ENCODE measurements around the gene GRIK2.

GRIK2 gene

DNA sequence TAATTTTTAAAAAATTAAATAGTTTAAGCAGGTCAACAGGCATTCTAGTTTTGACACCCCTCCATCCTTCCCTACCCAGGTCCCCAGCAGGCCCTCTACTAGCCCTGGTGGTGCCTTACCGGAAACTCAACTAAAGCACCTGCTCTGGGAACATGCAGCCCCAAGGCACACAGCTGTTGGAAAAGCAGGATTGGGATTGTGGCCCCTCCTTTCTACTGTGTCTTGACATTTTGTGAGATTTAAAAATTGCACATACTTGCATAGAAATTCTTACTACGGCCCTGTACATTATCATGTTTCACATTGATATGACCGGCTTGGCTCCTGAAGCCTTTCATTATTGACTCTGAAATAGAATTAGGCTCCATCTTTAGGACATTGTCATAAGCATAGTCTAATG is 423.2 kb downstream of the GRIK2 start:
- no peak for DNase-seq

DNA sequence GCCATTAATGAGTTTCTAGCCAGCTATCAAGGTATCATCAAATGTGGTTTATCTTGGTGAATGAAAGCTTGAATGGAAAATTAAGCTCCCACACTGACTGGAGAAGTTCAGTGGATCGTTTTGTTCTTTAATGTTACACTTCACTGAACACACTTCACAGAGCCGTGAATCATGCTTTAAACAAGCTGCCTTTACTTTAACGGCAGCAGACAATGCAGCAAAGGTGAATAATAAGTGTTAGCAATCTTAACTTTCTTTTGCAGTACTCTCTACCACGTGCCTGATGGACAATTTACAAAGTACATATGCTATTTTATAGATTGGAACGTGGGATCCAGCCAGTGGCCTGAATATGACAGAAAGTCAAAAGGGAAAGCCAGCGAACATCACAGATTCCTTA is 424.5 kb downstream of the GRIK2 start:
- no peak for DNase-seq

DNA sequence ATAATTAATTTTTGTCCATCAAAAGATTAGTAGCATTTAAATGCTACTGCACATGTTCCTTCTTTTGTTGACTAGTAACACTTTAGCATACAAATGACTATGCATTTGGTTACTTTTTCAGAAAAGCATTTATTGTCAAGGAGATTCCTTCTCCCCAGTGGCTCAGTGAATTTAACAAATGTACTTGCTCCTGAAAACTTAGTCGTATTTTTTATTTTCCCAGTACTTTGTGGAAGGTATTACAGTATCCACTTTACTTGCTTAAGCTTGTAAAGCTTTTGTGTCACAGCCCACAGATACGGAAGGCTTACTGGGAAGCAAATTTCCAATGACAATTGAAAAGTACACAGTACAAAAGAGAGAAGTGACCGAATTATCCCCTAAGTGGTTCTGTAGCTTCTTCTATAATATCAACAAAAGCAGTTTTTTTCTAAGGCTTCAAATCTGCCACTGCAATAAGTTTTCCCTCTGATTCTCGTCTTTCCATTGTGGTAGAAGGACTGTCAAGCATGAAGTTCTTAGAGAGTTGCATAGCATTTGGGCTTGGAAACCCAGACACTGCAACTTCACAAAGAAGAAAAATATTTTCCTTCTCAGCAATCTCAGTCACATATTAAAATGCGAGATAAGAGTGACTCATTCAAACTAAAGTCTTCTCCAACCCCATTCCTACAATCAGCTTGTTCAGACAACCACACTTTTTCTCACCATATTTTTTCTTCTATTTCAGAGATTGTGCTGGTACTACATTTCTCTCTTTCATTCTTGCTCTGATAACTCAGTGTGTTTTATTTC is 431.2 kb downstream of the GRIK2 start:
- DNase-seq = no peak

DNA sequence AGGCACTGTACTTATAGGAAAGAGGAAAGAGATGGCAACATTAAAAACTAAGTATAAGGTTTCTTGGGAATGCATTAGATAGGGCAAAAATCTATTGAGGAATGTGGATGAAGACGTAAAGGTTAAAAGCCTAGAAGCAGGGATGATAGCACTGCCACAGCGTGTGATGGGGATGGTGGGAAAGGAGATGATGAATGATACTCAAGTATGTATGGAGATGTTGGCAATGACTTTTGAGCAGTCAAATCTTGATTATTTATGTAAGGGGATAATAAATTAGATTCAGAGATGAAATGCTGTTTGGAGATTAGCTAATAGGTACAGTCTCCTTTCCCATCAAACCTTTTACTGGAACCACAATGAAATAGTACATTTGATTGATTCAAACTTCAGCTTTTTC is 432.8 kb downstream of the GRIK2 start:
- no peak for DNase-seq

DNA sequence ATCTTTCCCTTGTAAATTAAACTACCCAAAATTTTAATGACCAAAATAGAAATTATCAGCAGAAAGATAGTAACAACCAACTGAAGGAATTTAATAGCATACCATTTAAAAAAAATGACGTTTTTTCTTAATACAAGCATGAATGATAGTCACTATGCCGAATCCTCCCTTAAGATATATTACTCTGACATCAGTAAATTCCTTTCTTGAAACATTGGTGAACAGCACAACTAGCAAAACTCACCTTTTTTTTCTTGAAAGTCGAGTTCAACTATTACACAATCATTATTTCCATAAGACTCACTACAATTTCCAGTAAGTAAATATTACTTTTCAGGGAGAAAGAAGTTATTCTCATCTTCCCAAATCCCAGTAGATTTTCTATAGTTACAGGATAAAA is 433.2 kb downstream of the GRIK2 start:
- DNase-seq = no peak

DNA sequence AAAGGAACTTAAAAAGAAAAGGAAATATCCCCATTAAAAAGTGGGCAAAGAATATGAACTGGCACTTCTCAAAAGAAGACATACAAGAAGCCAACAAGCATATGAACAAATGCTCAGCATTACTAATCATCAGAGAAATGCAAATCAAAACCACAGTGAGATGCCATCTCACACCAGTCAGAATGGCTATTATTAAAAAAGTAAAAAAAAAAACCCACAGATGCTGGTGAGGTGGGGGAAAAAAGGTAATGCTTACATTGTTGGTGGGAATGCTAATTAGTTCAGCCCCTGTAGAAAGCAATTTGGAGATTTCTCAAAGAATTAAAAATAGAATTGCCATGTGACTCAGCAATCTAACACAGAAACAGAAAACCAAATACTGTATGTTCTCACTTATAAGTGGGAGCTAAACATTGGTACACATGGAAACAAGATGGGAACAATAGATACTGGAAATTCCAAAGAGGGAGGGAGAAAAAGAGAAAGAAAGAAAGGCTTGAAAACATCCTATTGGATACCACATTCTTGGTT is 437.1 kb downstream of the GRIK2 start:
- DNase-seq = no peak

DNA sequence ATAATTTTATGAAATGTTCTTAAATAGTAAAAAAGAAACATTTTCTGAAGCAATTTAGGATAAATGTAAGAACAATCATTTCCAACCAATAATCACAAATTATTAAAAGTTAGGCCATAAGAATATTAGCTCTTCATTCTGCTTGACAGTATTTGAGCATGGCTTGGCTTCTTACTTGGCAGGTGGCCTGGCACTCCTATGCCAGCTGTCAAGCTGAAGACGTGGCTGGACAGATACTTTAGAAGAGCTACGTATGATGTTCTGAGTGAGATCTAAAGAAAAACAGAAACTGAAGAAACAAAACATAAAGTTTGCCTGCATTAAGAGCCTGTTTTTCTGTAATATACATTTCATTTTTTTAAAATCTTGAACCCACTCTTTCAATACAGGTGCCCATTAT is 438.9 kb downstream of the GRIK2 start:
- no peak for DNase-seq

DNA sequence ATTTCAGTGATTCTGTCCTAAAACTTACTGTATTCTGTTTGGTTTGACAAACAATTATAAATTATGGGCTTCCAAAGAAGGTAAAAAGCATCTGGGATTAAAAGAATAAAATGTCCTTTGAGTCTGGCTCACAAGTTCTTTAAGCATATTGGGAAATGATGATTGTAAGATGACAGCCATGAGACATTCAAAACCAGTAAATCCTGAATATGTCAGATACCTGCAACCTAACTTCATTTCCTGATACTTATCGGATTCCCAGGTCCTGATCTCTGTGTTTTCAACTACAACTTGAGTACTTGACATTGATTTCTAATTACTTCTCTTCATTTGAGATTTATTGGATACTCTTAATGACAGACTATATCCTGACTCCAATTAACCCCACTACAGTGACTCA is 446.6 kb downstream of the GRIK2 start:
- DNase-seq = no peak

DNA sequence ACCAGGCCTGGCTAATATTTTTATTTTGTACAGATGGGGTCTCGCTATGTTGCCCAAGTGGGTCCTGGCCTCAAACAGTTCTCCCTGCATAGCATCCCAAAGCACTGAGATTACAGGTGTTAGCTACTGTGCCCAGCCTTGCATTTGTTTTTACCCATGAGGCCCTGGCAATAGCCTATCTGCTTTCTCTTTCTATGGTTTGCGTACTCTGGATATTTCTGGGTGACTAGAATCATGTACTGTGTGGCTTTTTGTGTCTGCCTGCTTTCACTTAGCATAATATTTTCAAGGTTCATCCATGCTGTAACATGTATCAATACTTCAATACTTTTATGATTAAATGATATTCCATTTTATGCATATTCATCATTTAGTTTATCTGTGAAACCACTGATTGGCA is 451.7 kb downstream of the GRIK2 start:
- DNase-seq = no peak

DNA sequence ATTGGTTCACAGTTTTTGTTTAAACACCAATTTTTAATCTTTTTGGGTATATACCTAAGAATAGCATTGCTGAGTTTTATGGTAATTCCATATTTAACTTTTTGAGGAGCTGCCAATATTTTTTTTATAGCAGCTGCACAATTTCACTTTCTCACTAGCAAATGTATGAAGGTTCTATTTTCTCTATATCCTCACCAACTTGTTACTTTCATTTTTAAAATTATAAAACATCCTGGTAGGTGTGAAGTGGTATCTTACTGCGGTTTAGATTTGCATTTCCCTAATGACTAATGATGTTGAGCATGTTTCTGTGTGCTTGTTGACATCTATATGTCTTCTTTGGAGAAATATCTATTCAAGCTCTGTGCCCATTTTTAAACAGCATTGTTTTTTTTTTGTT is 452.1 kb downstream of the GRIK2 start:
- DNase-seq = no peak

DNA sequence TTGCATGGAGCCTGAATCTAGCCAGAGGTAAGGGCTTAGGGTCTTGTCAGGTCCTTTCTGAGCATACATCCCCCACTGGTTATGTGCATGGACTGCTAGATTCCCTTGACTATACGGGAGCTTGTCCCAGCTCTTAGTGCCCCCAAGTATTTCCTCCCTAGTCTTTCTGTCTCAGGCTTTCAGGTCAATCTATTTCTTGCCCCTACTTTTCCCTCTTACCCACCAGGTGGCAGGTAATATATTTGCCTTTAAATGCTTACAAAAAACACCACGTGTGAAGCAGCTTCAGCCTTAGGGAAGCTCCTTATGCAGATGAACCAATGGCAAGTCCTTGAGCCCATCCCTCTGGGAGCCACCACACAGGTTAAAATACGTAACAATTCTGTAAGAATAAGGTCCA is 454.2 kb downstream of the GRIK2 start:
- DNase-seq = no peak

DNA sequence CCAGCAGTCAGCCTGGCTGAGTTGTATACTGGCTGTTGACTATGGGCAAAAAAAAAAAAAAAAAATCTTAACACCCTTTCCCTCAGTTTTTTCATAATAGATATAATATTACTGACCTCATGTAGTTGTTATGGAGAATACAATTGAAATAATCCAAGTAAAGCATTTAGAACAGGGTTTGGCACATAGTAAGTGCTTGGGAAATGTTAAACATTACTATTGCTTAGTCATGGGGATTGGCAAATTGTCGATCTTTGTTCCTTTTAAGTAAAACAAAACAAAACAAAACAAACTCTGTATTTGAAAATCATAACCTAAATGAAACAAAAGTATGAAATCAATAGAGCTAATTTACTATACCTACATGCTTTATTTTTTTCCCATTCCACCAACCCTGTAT is 458.4 kb downstream of the GRIK2 start:
- DNase-seq = no peak

DNA sequence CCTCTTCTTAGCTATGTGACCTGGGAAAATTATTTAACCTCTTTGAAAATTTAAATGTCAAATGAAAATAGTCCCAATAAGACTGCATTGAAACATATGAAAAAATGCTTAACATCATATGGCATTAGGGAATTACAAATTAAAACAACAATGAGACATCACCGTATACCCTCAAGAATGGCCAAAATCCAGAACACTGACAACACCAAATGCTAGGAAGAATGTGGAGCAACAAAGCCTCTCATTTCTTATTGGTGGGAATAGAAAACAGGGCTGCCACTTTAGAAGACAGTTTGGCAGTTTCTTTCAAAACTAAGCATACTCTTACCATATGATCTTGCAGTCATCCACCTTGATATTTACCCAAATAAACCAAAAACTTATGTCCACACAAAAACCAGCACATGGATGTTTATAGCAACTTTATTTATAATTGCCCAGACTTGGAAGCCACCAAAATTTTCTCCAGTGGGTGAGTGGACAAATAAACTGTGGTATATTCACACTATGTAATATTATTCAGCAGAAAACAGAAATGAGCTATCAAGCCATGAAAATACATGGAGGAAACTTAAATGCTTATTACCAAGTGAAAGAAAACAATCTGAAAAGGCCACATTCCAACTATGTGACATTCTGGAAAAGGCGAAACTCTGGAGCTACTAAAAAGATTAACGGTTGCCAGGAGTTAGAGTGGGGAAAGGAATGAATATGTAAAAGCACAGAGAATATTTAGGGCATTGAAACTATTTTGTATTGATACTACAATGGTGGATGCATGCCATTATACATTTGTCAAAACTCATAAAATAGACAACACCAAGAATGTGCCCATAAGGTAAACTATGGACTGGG is 459.9 kb downstream of the GRIK2 start:
- no peak for DNase-seq

DNA sequence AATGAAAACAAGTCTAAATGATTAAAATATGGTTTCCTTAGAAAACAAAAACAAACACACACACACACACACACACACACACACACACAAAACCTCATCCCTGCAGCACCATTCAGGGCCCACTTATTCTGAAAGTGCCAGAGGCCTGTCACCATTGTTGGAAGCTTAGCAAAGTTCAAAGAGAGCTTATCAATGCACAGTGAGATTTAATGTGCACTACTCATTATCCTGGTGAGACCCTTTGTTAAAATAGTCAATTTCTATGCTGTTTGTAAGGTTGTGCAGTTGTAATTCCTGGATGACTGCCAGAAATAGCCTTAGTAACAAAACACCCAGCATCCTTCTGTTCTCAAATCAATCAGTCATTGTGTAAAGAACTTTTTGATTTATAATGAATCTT is 482.9 kb downstream of the GRIK2 start:
- DNase-seq = no peak

DNA sequence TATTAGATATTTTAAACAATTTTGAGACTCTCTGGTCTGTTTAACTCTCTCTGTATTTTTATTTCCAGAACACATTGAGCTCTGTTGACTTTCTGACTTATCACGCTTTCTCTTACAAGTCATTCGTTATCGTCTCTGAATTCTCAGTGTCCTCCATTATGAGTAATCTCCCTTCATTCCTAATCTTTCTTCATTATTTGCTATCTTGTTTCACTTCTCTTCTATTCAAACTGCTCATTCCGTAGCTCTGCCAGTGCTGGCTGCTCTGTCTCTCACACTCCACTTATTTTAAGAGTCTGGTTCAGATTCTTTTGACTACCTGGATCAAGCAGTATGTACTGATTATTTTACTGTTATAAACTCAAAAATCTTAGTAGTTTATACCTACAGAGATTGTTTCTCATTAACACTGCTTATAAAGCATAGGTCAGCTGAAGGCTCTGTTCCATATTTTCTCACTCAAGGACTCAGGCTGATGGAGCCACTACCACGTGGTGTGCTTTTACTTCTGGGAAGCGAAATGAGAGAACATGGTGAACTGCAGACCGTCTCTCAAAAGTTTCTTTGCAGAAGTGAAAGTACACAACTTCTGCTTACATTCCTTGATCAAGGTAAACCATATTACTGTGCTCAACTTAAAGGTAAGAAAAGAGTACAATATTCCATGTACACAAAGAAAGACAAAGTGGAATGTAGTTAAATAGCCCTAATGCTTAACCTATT is 485.2 kb downstream of the GRIK2 start:
- DNase-seq = peak; percentile 52

DNA sequence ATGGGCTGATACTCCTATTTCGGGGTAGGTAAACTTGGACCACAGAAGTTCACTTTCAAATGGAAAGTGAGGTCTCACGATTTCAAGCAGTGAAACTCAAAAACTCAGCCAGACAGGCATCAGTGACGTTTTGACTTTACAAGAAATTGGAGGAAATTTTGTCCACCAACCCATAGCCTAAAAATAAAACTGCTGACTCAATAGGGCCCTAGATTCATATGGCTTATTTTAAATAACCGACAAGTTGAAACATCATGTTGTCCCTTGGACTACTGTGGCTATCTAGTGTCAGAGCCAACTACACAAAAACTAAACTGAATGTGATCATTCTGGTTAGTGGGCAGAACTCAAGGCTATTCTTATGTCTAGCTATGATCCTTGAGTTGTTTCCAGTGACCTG is 486.3 kb downstream of the GRIK2 start:
- DNase-seq = no peak

DNA sequence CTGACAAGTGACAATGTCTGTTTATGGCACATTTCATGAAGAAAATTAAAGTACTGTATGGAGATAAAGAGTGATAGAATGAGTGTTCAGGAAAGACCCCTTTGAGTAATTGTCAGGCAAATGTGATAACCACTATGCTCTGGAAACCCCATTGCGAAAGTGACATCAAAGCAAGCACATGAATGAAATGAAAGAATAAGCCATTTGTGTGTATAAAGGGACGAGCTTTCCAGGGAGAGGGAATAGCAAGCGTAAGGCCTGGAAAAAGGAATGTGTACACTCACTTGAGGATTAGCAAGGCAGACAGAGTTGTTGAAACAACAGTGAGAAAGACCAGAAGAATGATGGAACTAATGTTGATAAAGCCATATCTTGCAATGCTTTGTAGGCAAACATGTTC is 490.0 kb downstream of the GRIK2 start:
- DNase-seq = no peak

DNA sequence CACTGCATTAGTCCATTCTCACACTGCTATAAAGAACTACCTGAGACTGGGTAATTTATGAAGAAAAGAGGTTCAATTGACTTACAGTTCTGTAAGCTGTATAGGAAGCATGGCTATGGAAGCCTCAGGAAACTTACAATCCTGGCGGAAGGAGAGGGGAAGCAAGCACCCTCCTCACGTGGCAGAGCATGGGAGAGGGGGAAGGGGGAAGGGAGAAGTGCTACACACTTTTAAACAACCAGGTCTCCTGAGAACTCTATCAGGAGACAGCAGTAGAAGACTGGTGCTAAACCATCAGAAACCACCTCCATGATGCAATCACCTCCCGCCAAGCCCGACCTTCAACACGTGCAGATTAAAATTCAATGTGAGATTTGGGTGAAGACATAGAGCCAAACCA is 494.0 kb downstream of the GRIK2 start:
- no peak for DNase-seq

DNA sequence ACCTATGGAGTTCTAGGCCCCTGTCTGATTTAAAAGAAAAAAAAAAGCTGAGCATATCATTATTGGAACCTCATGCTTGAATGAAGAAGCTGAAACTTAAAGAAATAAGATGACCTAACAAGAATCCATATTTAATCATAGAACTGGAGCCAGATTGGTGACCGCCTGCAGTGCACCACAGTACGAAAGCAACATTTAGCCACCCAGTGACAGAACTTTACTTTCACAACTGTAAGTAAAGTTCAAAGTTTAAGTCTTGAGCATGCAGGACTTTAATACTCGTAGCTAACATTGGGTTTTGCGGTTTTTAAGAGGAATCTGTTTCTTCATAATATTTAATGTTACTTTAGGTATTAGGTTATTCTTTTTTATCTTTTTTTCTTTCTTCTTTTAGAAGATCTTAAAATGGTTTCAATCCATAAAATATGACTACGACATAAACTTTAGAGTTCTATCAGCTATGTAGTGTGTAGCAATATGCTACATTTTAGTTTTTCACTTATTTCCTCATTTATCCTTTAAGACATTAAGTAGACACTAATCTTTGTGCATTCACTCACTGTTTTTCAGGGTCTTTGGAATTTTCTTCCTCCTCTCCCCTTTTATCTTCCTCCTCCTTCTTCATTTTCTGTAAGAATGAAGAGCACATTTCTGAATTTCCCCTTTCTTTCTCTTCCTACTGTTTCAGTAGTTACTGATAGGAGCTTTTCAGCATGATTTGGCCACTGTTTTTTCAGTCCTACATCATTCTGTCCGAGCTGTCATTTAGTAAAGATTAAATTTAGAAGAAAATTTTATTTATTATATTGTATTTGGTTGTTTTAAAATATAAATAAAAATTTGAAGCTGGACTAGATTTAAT is 514.1 kb downstream of the GRIK2 start:
- no peak for DNase-seq

DNA sequence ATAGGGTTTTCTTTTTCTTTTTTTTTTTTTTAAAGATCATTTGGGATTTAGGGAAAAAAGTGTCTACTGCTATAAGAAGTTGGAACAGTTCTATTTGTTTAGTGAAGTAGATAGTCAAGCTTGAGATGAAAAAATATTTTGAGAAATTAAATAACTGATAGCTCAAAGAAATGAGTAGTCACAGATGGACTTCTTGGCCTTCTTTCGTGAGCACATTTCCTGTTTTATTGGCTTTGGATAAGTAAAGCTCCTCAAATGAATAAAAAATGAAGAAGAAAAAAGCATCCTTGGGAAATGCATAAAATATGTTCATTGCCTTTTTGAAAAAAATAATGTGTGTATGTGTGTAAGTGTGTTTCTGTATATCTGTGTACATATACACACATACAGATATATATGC is 515.9 kb downstream of the GRIK2 start:
- no peak for DNase-seq

DNA sequence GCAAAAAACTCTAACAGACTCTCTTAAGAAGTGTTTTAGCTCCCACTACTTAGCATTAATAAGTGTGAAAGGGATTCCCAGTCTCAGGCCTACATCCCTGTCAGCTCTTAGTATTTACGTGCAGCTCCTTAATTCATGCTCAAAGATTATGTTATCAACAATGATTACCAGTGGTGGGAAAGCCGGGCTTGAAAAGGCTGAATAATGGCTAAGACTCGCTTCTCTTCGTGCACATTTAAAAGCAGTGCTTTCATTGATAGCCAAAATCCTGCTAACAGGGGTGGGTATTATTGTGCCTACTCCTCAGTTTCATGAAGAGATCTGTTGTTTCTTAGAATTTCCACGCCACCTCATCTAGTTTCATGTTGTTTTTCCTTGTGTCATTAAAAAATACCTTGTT is 518.8 kb downstream of the GRIK2 start:
- no peak for DNase-seq

DNA sequence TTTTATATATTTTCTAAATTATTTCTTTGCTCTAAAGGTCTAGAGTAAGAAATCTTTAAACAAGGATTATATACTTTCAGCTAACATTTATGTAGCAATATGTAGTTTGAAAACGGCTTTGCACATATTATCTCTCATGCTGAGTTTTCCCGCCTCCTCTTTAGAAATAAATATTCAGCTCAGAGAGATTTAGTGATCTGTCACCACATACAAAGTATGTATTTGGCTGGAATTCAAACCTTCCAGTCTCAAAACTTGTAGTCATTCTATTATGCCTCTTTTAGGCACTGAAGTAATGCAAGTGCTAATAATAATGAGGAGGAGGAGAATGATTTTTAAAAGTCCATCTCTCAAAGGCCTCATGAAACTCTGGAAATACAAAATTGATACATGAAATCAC is 525.0 kb downstream of the GRIK2 start:
- no peak for DNase-seq
